H9 (cell line): ENCODE measurements around the gene GTF2E1. TPM values are rescaled to one million over a fixed set of nuclear protein-coding genes. Genes with fewer than 3 reads are reported as not detected.

Source experiments
- DNase-seq: peaks from one replicate; pipeline ENCODE4 v3.0.0-alpha.2; 2017
- H2AFZ ChIP-seq: one replicate; pipeline ENCODE4 v1.6.1; 2013; ENCODE audit warnings: mild to moderate bottlenecking, low read length, control low read depth, moderate library complexity
- H2AK5ac ChIP-seq: 2 replicates; pipeline ENCODE4 v1.6.1; 2013; ENCODE audit warnings: low read length, control low read depth, mixed read lengths; ENCODE audit not compliant: insufficient read length
- H2BK120ac ChIP-seq: one replicate; pipeline ENCODE4 v1.6.1; 2013; ENCODE audit warnings: low read depth, mild to moderate bottlenecking, low read length, control low read depth, inconsistent platforms; ENCODE audit not compliant: poor library complexity, severe bottlenecking
- H2BK12ac ChIP-seq: 2 replicates; pipeline ENCODE4 v1.6.1; 2013; ENCODE audit warnings: low read length, control low read depth, mixed read lengths, low read depth; ENCODE audit not compliant: insufficient read length
- H2BK15ac ChIP-seq: 2 replicates; pipeline ENCODE4 v1.6.1; 2013; ENCODE audit warnings: low read depth, low read length, control low read depth
- H2BK20ac ChIP-seq: one replicate; pipeline ENCODE4 v1.6.1; 2013; ENCODE audit warnings: low read depth, mild to moderate bottlenecking, low read length, control low read depth, inconsistent platforms; ENCODE audit not compliant: poor library complexity, severe bottlenecking
- H2BK5ac ChIP-seq: 2 replicates; pipeline ENCODE4 v1.6.1; 2013; ENCODE audit warnings: low read length, control low read depth, mixed read lengths; ENCODE audit not compliant: insufficient read length
- H3K14ac ChIP-seq: 2 replicates; pipeline ENCODE4 v1.6.1; 2013; ENCODE audit warnings: low read length, control low read depth; ENCODE audit not compliant: insufficient read depth
- H3K18ac ChIP-seq: 2 replicates; pipeline ENCODE4 v1.6.1; 2013; ENCODE audit warnings: low read depth, mild to moderate bottlenecking, mixed read lengths, low read length, control low read depth; ENCODE audit not compliant: insufficient read length
- H3K23ac ChIP-seq: 2 replicates; pipeline ENCODE4 v1.6.1; 2013; ENCODE audit warnings: low read length, control low read depth, mixed read lengths, low read depth; ENCODE audit not compliant: insufficient read length
- H3K23me2 ChIP-seq: 2 replicates; pipeline ENCODE4 v1.6.1; 2013; ENCODE audit warnings: low read depth, mild to moderate bottlenecking, mixed read lengths, low read length, control low read depth; ENCODE audit not compliant: insufficient read length, poor library complexity, severe bottlenecking
- H3K27ac ChIP-seq: 2 replicates; pipeline ENCODE4 v1.5.1; 2013; ENCODE audit warnings: low read length, control low read depth, mixed read lengths, low read depth; ENCODE audit not compliant: insufficient read length
- H3K27me3 ChIP-seq: 2 replicates; pipeline ENCODE4 v1.6.1; 2013; ENCODE audit warnings: low read length, control low read depth, inconsistent platforms; ENCODE audit not compliant: insufficient read depth
- H3K4ac ChIP-seq: 2 replicates; pipeline ENCODE4 v1.6.1; 2013; ENCODE audit warnings: low read depth, mild to moderate bottlenecking, control low read depth, inconsistent platforms, low read length, moderate library complexity
- H3K4me1 ChIP-seq: 2 replicates; pipeline ENCODE4 v1.6.1; 2013; ENCODE audit warnings: low read length, control low read depth, inconsistent platforms; ENCODE audit not compliant: insufficient read depth
- H3K4me2 ChIP-seq: 2 replicates; pipeline ENCODE4 v1.6.1; 2013; ENCODE audit warnings: low read length, control low read depth, mixed read lengths; ENCODE audit not compliant: insufficient read length, insufficient read depth
- H3K56ac ChIP-seq: 2 replicates; pipeline ENCODE4 v1.6.1; 2013; ENCODE audit warnings: low read depth, mild to moderate bottlenecking, mixed read lengths, low read length, control low read depth; ENCODE audit not compliant: insufficient read length
- H3K79me1 ChIP-seq: 2 replicates; pipeline ENCODE4 v1.6.1; 2013; ENCODE audit warnings: low read depth, mild to moderate bottlenecking, moderate library complexity, low read length, control low read depth, inconsistent platforms; ENCODE audit not compliant: insufficient read depth, poor library complexity, severe bottlenecking
- H3K79me2 ChIP-seq: 2 replicates; pipeline ENCODE4 v1.6.1; 2013; ENCODE audit warnings: low read length, control low read depth, inconsistent platforms; ENCODE audit not compliant: insufficient read depth
- H3K9ac ChIP-seq: 2 replicates; pipeline ENCODE4 v1.6.1; 2013; ENCODE audit warnings: low read length, control low read depth, mixed read lengths; ENCODE audit not compliant: insufficient read length; ENCODE audit errors: extremely low read depth
- H3K9me3 ChIP-seq: one replicate; pipeline ENCODE4 v1.6.1; 2013; ENCODE audit warnings: low read depth, low read length, inconsistent platforms; ENCODE audit not compliant: control insufficient read depth
- H3T11ph ChIP-seq: one replicate; pipeline ENCODE4 v1.6.1; 2013; ENCODE audit warnings: mild to moderate bottlenecking, low read length, control low read depth, inconsistent platforms
- H4K20me1 ChIP-seq: one replicate; pipeline ENCODE4 v1.6.1; 2013; ENCODE audit not compliant: control insufficient read depth, insufficient read length, insufficient read depth
- H4K5ac ChIP-seq: 2 replicates; pipeline ENCODE4 v1.6.1; 2013; ENCODE audit warnings: low read depth, mild to moderate bottlenecking, mixed read lengths, low read length, control low read depth; ENCODE audit not compliant: insufficient read length
- H4K8ac ChIP-seq: replicated peaks from 2 replicates; pipeline ENCODE4 v1.6.1; 2013; ENCODE audit warnings: low read length, control low read depth, mixed read lengths, low read depth; ENCODE audit not compliant: insufficient read length
- H4K91ac ChIP-seq: 2 replicates; pipeline ENCODE4 v1.6.1; 2013; ENCODE audit warnings: low read depth, mild to moderate bottlenecking, moderate library complexity, mixed read lengths, low read length, control low read depth; ENCODE audit not compliant: insufficient read length
- H3K27ac Mint-ChIP-seq, 3 experiments: 2 replicates in 2 of 3; 3 replicates in 1 of 3; pipeline ENCODE4 v1.8.0; 2020 to 2021; ENCODE audit warnings: mixed read lengths in 3 of 3, mild to moderate bottlenecking in 1 of 3, moderate library complexity in 1 of 3
- H3K27me3 Mint-ChIP-seq: 2 replicates; pipeline ENCODE4 v1.8.0; 2021; ENCODE audit warnings: low read depth, mild to moderate bottlenecking, moderate library complexity, mixed read lengths
- H3K36me3 Mint-ChIP-seq, 3 experiments: 2 replicates in 2 of 3; 3 replicates in 1 of 3; pipeline ENCODE4 v1.8.0; 2020 to 2021; ENCODE audit warnings: low read depth in 3 of 3, mixed read lengths in 3 of 3; ENCODE audit not compliant: insufficient read depth in 1 of 3
- H3K4me1 Mint-ChIP-seq, 2 experiments: 2 replicates each; pipeline ENCODE4 v1.8.0; 2020; ENCODE audit warnings: mixed read lengths in 2 of 2
- H3K4me3 Mint-ChIP-seq, 2 experiments: 2 replicates in 1 of 2; 3 replicates in 1 of 2; pipeline ENCODE4 v1.8.0; 2020 to 2021; ENCODE audit warnings: mild to moderate bottlenecking in 2 of 2, mixed read lengths in 2 of 2, moderate library complexity in 1 of 2
- H3K9me3 Mint-ChIP-seq, 2 experiments: 2 replicates in 1 of 2; 3 replicates in 1 of 2; pipeline ENCODE4 v1.8.0; 2020; ENCODE audit warnings: mild to moderate bottlenecking in 2 of 2, mixed read lengths in 2 of 2, moderate library complexity in 1 of 2
- WGBS: extraction: QIAGEN DNeasy Blood & Tissue Kit; methylation state at CpG from one replicate; pipeline ENCODE4 v1.1.7; 2013; ENCODE audit warnings: missing lambda C conversion rate, low lambda C conversion rate, mixed read lengths; ENCODE audit not compliant: insufficient read length; ENCODE audit errors: extremely low coverage; 5-methylcytosine and 5-hydroxymethylcytosine counted together
- total RNA-seq: library from RNA; stranded (reverse); gene quantifications from 2 replicates; pipeline ENCODE4 v1.2.1, GENCODE V29; 2021
- TF ChIP-seq, protein P1 (sequence below): fragments of 200-600 bp; sonication (generic); conservative IDR thresholded peaks from 3 replicates; pipeline ENCODE4 v1.8.0; 2021; ENCODE audit warnings: antibody characterized with exemption, mild to moderate bottlenecking

The GTF2E1 gene
- total RNA-seq, 1 experiment from 2014 or later = 88.8 TPM

- Histone ChIP-seq H4K8ac (no peak overlapping the region), H3K4me1 (no peaks in the 10 kb centered on the region), H2BK120ac (no peak overlapping the region), H3K56ac (no peak overlapping the region), H3T11ph (no peak overlapping the region), H4K20me1 (no peaks in the 10 kb centered on the region), H3K4me2 (no peak overlapping the region), H3K4ac (no peak overlapping the region), H3K18ac (no peak overlapping the region), H2BK20ac (no peak overlapping the region), H3K79me2 (peaks cover 32% of the 10 kb centered on the region; the same call in 1 of the 2 replicates), H2BK12ac (no peak overlapping the region), H3K9ac (no peak overlapping the region), H3K27me3 (no peaks in the 10 kb centered on the region), H4K5ac (no peak overlapping the region), H3K14ac (no peak overlapping the region), H2BK5ac (no peak overlapping the region), H3K27ac (no peak overlapping the region), H3K9me3 (no peaks in the 10 kb centered on the region), H2AK5ac (no peak overlapping the region), H4K91ac (no peak overlapping the region), H3K23me2 (peaks cover 9% of the 10 kb centered on the region), H3K79me1 (peaks cover 9% of the 10 kb centered on the region), H2BK15ac (no peak overlapping the region), H2AFZ (no peak overlapping the region), H3K23ac (no peak overlapping the region)
- Mint-ChIP-seq H3K36me3 (peaks cover 22 to 26% (median 26%) of the 10 kb centered on the region in 3 experiments), H3K27me3 (no peaks in the 10 kb centered on the region), H3K4me3 (no peak overlapping the region; a peak in 1 of 5 replicates), H3K27ac (peak overlapping the region in 1 of 3 experiments; percentile 52; a peak in 2 of 7 replicates), H3K4me1 (peaks cover 24 to 35% of the 10 kb centered on the region in 2 experiments), H3K9me3 (peaks cover 5 to 10% of the 10 kb centered on the region in 2 experiments)
- TF ChIP-seq, protein P1, sequence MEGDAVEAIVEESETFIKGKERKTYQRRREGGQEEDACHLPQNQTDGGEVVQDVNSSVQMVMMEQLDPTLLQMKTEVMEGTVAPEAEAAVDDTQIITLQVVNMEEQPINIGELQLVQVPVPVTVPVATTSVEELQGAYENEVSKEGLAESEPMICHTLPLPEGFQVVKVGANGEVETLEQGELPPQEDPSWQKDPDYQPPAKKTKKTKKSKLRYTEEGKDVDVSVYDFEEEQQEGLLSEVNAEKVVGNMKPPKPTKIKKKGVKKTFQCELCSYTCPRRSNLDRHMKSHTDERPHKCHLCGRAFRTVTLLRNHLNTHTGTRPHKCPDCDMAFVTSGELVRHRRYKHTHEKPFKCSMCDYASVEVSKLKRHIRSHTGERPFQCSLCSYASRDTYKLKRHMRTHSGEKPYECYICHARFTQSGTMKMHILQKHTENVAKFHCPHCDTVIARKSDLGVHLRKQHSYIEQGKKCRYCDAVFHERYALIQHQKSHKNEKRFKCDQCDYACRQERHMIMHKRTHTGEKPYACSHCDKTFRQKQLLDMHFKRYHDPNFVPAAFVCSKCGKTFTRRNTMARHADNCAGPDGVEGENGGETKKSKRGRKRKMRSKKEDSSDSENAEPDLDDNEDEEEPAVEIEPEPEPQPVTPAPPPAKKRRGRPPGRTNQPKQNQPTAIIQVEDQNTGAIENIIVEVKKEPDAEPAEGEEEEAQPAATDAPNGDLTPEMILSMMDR = no peak
- WGBS = no CpG with 5 or more reads among the region's 3 CpGs
- no peak for DNase-seq
Measured at GRCh38 chr3:120745466-120745865, 2.9 kb downstream of the GTF2E1 start.
